GM12892 (cell line): Measurements from ENCODE around the gene QRICH2.

Experiments used
- POLR2A ChIP-seq: IDR thresholded peaks from 2 replicates; pipeline ENCODE4 v1.6.1; 2011; ENCODE audit warnings: low read depth, low read length, control low read depth
- TAF1 ChIP-seq: IDR thresholded peaks from 2 replicates; pipeline ENCODE4 v1.6.1; 2011; ENCODE audit warnings: low read depth, mild to moderate bottlenecking, control low read depth, low read length, borderline replicate concordance

DNA sequence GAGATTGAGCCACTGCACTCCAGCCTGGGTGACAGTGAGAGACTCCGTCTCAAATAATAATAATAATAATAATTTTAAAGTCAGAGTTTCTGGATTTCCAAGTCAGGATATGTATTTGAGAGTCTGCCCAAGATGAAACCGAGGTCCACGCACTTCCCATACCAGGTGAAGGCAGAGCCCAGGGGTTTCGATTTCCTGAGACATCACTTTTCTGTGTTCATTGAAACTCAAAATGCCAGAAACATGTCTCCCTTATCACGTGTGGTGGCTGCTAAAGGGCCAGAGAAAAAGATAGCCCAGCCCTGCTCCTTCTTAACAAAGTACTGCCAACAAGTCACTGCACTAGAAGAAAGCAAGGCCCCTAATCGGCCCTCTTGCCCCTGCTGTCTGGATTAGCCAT is 57.9 kb downstream of the QRICH2 start:
- TF ChIP-seq TAF1 (no peak), POLR2A (no peak)
